Cerebellar nuclear complex (tissue), 1 donor: ENCODE data around the gene COQ10A.
A peak's percentile ranks its signal among the peaks of the same experiment; 100 is the strongest.
"Not testable (repeated sequence)": the region's sequence is repeated elsewhere in the genome, so short reads cannot be mapped to it uniquely, and the experiment has no call there.

Source experiments
- DNase-seq, 2 experiments: peaks; one replicate each; lab custom pipeline; 2025; lab: John Stamatoyannopoulos, UW

The COQ10A gene

GRCh38 chr12:56280849-56281248 lies 14.1 kb downstream of the COQ10A start:
- no peak for DNase-seq

- DNase-seq = no peak
Measured at GRCh38 chr12:56282030-56282429, 15.3 kb downstream of the COQ10A start.

GRCh38 chr12:56282579-56282978 lies 15.8 kb downstream of the COQ10A start:
- no peak for DNase-seq

- DNase-seq = not testable (repeated sequence)
Measured at GRCh38 chr12:56284263-56284662, 17.5 kb downstream of the COQ10A start.

GRCh38 chr12:56286044-56286830 lies 19.5 kb downstream of the COQ10A start:
- DNase-seq = no peak

GRCh38 chr12:56288705-56289387 lies 22.1 kb downstream of the COQ10A start:
- no peak for DNase-seq

- no peak for DNase-seq
Measured at GRCh38 chr12:56293795-56294194, 27.1 kb downstream of the COQ10A start.

- DNase-seq = no peak
Measured at GRCh38 chr12:56296295-56296694, 29.6 kb downstream of the COQ10A start.

GRCh38 chr12:56297400-56297799 lies 30.7 kb downstream of the COQ10A start:
- DNase-seq = no peak

- no peak for DNase-seq
Measured at GRCh38 chr12:56298828-56299227, 32.1 kb downstream of the COQ10A start.

- no peak for DNase-seq
Measured at GRCh38 chr12:56299308-56299852, 32.6 kb downstream of the COQ10A start.

GRCh38 chr12:56299853-56300643 lies 33.3 kb downstream of the COQ10A start, which contains the start of gene CS:
CS (minus strand) TSS chr12:56300330; CDS start chr12:56300201, 129 bp downstream.
- peak; percentile 90 to 97 for DNase-seq

- DNase-seq = no peak
Measured at GRCh38 chr12:56300644-56301464, 34.1 kb downstream of the COQ10A start.

GRCh38 chr12:56304276-56304675 lies 37.5 kb downstream of the COQ10A start:
- no peak for DNase-seq

- no peak for DNase-seq
Measured at GRCh38 chr12:56304872-56305590, 38.3 kb downstream of the COQ10A start.

GRCh38 chr12:56307221-56307965 lies 40.7 kb downstream of the COQ10A start:
- no peak for DNase-seq

GRCh38 chr12:56308714-56309113 lies 42.0 kb downstream of the COQ10A start:
- DNase-seq = no peak

GRCh38 chr12:56311003-56311402 lies 44.3 kb downstream of the COQ10A start:
- no peak for DNase-seq

GRCh38 chr12:56315249-56315621 lies 48.5 kb downstream of the COQ10A start:
- DNase-seq = no peak
